Vagina (tissue), 2 donors: ENCODE results near the gene SLC22A23. TPM values are rescaled to one million over a fixed set of nuclear protein-coding genes. Genes with fewer than 3 reads are reported as not detected.

Experiments
- DNase-seq, 2 donors: peaks; one replicate each; pipeline ENCODE4 v3.0.0-alpha.2; 2017; ENCODE audit errors: extremely low spot score in 2 of 2
- H3K27ac ChIP-seq: fragments of 200-600 bp; sonication (generic); one replicate; pipeline ENCODE4 v1.5.1; 2019
- H3K27me3 ChIP-seq: fragments of 200-600 bp; sonication (generic); one replicate; pipeline ENCODE4 v1.5.1; 2019
- H3K36me3 ChIP-seq, 2 donors: fragments of 200-600 bp; sonication (generic); one replicate each; pipeline ENCODE4 v1.5.1; 2017 to 2019
- H3K4me1 ChIP-seq: fragments of 200-600 bp; sonication (generic); one replicate; pipeline ENCODE4 v1.5.1; 2019
- H3K4me3 ChIP-seq, 2 donors: fragments of 200-600 bp; sonication (generic); 1 replicate in 1 of 2; 2 replicates in 1 of 2; pipeline ENCODE4 v1.5.1; 2016 to 2019
- H3K9me3 ChIP-seq: fragments of 200-600 bp; sonication (generic); one replicate; pipeline ENCODE4 v1.5.1; 2019
- POLR2A ChIP-seq, 2 donors: fragments of 450-650 bp; IDR thresholded peaks; one replicate each; pipeline ENCODE4 v1.6.1; 2017; ENCODE audit warnings: antibody characterized with exemption in 2 of 2, mild to moderate bottlenecking in 2 of 2, moderate library complexity in 2 of 2
- POLR2AphosphoS5 ChIP-seq, 2 donors: sonication (generic); formaldehyde crosslinking; IDR thresholded peaks; one replicate each; pipeline ENCODE4 v1.9.0; 2017; ENCODE audit warnings: antibody characterized with exemption in 2 of 2, mild to moderate bottlenecking in 2 of 2, low read depth in 1 of 2; ENCODE audit not compliant: insufficient read depth in 1 of 2
- intact Hi-C: fragments of 100-400 bp; cut with DNase I; formaldehyde crosslinking; loops from one replicate; pipeline ENCODE4 v1.15.1; 2023
- total RNA-seq: library from RNA; depleted of rRNA; stranded (reverse); fragments of >200 nt; gene quantifications from one replicate; pipeline ENCODE4 v1.2.3, GENCODE V29; 2016
- TF ChIP-seq, protein P1 (sequence below), 3 experiments: fragments of 450-650 bp in 2 of 3; fragments of 200-600 bp in 1 of 3; sonication (generic) in 1 of 3; IDR thresholded peaks; one replicate each; pipeline ENCODE4 v1.5.1; 2017 to 2019; ENCODE audit warnings: antibody characterized with exemption in 3 of 3, mild to moderate bottlenecking in 2 of 3, moderate library complexity in 2 of 3

The SLC22A23 gene
- total RNA-seq, 1 donor from 2014 or later, result 40.5 TPM

DNA sequence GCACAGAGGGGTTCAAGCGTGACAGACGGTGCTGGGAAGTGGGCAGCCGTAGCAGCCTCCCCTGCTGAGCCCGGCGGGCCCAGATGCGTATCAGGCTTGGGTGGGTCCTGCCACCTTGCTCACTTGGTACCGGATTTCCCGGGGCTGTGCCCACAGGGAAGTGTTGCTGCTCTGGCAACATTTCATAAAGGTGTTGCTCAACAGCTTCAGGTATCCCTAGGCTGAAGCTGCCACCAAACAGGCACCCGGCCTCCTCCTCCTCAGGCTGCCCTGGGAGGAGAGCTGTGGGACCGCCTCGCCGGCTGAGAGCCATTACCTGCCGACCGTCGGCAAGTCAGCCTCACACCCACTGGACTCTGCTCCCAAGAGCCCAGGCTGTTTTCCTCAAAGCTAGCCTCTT is 186.6 kb downstream of the SLC22A23 start:
- H3K4me3 ChIP-seq, result no peak overlapping the region
- DNase-seq, result no peak
- H3K36me3 ChIP-seq, result peaks cover 0 to 42% of the 10 kb centered on the region in 2 donors
- no peak for TF ChIP-seq POLR2AphosphoS5 (IDR thresholded peaks at IDR 0.05; ENCODE audit: insufficient read depth in 1 of 2, low read depth in 1 of 2)
- no peak for TF ChIP-seq POLR2A (IDR thresholded peaks at IDR 0.05)
- TF ChIP-seq, protein P1, sequence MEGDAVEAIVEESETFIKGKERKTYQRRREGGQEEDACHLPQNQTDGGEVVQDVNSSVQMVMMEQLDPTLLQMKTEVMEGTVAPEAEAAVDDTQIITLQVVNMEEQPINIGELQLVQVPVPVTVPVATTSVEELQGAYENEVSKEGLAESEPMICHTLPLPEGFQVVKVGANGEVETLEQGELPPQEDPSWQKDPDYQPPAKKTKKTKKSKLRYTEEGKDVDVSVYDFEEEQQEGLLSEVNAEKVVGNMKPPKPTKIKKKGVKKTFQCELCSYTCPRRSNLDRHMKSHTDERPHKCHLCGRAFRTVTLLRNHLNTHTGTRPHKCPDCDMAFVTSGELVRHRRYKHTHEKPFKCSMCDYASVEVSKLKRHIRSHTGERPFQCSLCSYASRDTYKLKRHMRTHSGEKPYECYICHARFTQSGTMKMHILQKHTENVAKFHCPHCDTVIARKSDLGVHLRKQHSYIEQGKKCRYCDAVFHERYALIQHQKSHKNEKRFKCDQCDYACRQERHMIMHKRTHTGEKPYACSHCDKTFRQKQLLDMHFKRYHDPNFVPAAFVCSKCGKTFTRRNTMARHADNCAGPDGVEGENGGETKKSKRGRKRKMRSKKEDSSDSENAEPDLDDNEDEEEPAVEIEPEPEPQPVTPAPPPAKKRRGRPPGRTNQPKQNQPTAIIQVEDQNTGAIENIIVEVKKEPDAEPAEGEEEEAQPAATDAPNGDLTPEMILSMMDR (IDR thresholded peaks at IDR 0.05), result no peak
- H3K9me3 ChIP-seq, result no peaks in the 10 kb centered on the region
- intact Hi-C loops, result no loop called here
- H3K4me1 ChIP-seq, result peaks cover 3% of the 10 kb centered on the region
- no peak overlapping the region for H3K27ac ChIP-seq
- H3K27me3 ChIP-seq, result no peaks in the 10 kb centered on the region

DNA sequence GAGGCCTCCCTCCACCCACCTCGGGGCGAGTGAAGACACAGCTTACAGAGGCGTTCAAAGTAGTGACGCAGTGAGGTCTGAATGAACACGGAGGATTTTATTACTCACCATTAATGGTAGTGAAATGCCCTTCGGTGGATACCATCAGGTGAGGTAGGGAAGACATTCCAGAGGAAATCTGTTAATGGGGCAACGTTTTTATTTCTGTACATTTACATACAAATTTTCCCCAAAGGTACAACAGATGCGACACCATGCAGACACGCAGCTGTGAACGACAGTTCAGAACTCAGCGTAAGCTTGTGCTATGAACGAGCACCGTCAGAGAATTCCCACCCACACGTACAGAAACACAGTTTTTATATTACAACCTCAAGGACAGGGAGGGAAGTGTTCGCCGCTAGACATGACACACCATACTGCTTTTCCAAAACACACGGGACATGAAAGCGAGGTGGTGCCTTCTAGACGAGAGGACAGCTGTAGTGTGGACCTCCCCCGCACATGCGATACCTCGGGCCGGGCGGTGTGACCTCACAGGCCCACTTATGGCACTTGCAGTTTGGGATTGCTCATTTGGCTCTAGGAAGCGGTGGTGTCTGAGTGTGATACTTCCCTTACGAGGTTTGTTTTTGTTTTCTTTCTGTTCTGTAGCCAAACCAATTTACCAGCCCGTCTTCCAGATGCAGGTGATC is 187.4 kb downstream of the SLC22A23 start:
- Histone ChIP-seq H3K4me3 (no peak overlapping the region), H3K27me3 (no peaks in the 10 kb centered on the region), H3K27ac (no peak overlapping the region), H3K36me3 (peaks cover 0 to 42% of the 10 kb centered on the region in 2 donors), H3K4me1 (peaks cover 5% of the 10 kb centered on the region), H3K9me3 (no peaks in the 10 kb centered on the region)
- DNase-seq, result no peak
- no peak for TF ChIP-seq POLR2A (IDR thresholded peaks at IDR 0.05)
- TF ChIP-seq, protein P1 (IDR thresholded peaks at IDR 0.05), result no peak
- TF ChIP-seq POLR2AphosphoS5 (IDR thresholded peaks at IDR 0.05; ENCODE audit: insufficient read depth in 1 of 2, low read depth in 1 of 2), result no peak
- intact Hi-C loops, result no loop called here

DNA sequence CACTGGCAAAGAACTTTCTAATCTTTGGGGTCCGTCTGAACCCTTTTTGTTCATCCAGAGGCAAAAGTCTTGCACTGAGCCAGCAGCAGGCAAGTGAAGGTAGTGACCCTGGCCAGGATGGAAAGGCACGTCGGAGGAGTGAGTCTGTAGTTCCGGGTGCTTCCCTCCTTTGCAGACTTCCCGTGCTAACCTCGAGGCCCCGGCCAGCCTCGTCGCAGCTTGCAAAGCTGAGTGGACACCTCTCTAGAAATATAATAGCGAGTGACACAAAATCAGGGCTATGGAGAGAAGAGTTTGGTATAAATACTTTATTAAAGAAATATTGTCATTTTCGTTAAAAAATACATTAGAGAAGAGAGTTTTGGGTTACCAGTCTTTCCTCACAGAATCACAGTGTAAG is 188.2 kb downstream of the SLC22A23 start:
- no peaks in the 10 kb centered on the region for H3K9me3 ChIP-seq
- no peaks in the 10 kb centered on the region for H3K27me3 ChIP-seq
- TF ChIP-seq, protein P1 (IDR thresholded peaks at IDR 0.05), result no peak
- no peak overlapping the region for H3K27ac ChIP-seq
- DNase-seq, result no peak
- peaks cover 0 to 49% of the 10 kb centered on the region in 2 donors for H3K36me3 ChIP-seq
- no peak overlapping the region for H3K4me3 ChIP-seq
- intact Hi-C loops, result no loop called here
- H3K4me1 ChIP-seq, result peaks cover 13% of the 10 kb centered on the region

DNA sequence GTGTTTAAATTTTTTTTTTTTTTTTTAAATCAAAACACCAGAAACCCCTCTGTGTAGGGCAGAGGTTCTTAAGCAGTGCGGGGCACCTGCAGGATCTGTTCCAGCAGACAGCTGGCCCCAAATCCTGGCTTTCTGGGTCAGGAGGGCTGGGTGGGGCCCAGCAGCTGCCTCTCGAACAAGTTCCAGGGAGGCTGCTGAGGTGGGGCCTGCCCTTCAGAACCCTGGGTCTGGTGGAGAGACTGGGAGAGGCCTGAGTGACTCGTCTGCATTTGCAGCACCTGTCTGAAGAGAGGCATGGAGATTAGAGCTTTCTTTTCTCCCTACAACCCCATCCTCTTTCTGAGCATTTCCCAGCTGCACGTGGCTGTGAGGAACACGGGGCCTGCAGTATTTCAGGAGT is 189.7 kb downstream of the SLC22A23 start:
- no peak for DNase-seq
- Histone ChIP-seq H3K4me1 (peaks cover 22% of the 10 kb centered on the region), H3K36me3 (peaks cover 0 to 45% of the 10 kb centered on the region in 2 donors), H3K27ac (no peak overlapping the region), H3K4me3 (no peak overlapping the region), H3K9me3 (no peaks in the 10 kb centered on the region), H3K27me3 (no peaks in the 10 kb centered on the region)
- TF ChIP-seq, protein P1 (IDR thresholded peaks at IDR 0.05), result no peak
- TF ChIP-seq POLR2AphosphoS5 (IDR thresholded peaks at IDR 0.05; ENCODE audit: insufficient read depth in 1 of 2, low read depth in 1 of 2) (no peak), POLR2A (IDR thresholded peaks at IDR 0.05) (no peak)
- intact Hi-C loops, result no loop called here

DNA sequence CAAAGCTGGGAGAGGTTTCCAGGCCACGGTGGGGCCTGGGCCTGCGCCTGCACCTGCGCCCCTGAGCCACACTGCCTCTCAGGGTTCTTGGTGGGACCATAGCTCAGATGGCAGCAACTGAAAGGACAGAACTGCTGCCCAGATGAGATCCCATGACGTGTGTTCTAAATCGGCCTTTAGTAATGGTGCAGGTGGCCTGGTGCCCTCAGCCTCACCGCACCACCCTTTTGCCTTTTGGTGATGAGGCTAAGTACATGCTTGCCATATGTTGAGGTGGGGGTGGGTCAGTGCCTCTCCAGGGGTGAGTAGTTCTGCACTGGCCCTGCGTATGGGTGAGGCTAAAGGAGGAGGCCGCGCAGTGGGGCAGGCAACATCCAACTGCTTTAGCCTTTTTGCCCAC is 190.7 kb downstream of the SLC22A23 start:
- H3K4me1 ChIP-seq, result peaks cover 32% of the 10 kb centered on the region
- intact Hi-C loops, result no loop called here
- H3K9me3 ChIP-seq, result no peaks in the 10 kb centered on the region
- H3K27me3 ChIP-seq, result no peaks in the 10 kb centered on the region
- no peak for DNase-seq
- H3K36me3 ChIP-seq, result peaks cover 0 to 35% of the 10 kb centered on the region in 2 donors
- TF ChIP-seq POLR2AphosphoS5 (IDR thresholded peaks at IDR 0.05; ENCODE audit: insufficient read depth in 1 of 2, low read depth in 1 of 2) (no peak), POLR2A (IDR thresholded peaks at IDR 0.05) (no peak)
- TF ChIP-seq, protein P1 (IDR thresholded peaks at IDR 0.05), result no peak
- no peak overlapping the region for H3K27ac ChIP-seq
- H3K4me3 ChIP-seq, result no peak overlapping the region
